ENCODE measurements around the gene BTBD9. TPM values are rescaled to one million over a fixed set of nuclear protein-coding genes. Genes with fewer than 3 reads are reported as not detected.

Gene BTBD9
- total RNA-seq, 2 donors from 2014 or later: 15.3 to 23.6 TPM

GRCh38 chr6:38306931-38307330 is 332.8 kb downstream of the BTBD9 start:
- no peak for DNase-seq
- Histone ChIP-seq H3K27ac (no peak overlapping the region), H3K4me1 (no peaks in the 10 kb centered on the region), H3K9ac (ENCODE audit: low read depth in 2 of 2, low read length in 2 of 2) (no peak overlapping the region), H3K9me3 (no peaks in the 10 kb centered on the region), H3K36me3 (no peaks in the 10 kb centered on the region), H3K27me3 (no peaks in the 10 kb centered on the region), H3K4me3 (no peak overlapping the region)
- no peak for TF ChIP-seq CTCF (IDR thresholded peaks at IDR 0.05)
- intact Hi-C loops (cut with DNase I): no loop called here

GRCh38 chr6:38305995-38306681 is 333.6 kb downstream of the BTBD9 start:
- no peaks in the 10 kb centered on the region for H3K9me3 ChIP-seq
- no peak overlapping the region for H3K27ac ChIP-seq
- no peaks in the 10 kb centered on the region for H3K27me3 ChIP-seq
- no peaks in the 10 kb centered on the region for H3K4me1 ChIP-seq
- H3K9ac ChIP-seq (ENCODE audit: low read depth in 2 of 2, low read length in 2 of 2): no peak overlapping the region
- TF ChIP-seq CTCF (IDR thresholded peaks at IDR 0.05): no peak
- no peak for DNase-seq
- H3K4me3 ChIP-seq: no peak overlapping the region
- H3K36me3 ChIP-seq: no peaks in the 10 kb centered on the region
- intact Hi-C loops (cut with DNase I): no loop called here

- H3K9ac ChIP-seq (ENCODE audit: low read depth in 2 of 2, low read length in 2 of 2): no peak overlapping the region
- no peak overlapping the region for H3K4me3 ChIP-seq
- no peaks in the 10 kb centered on the region for H3K27me3 ChIP-seq
- no peak overlapping the region for H3K27ac ChIP-seq
- intact Hi-C loops (cut with DNase I): no loop called here
- H3K36me3 ChIP-seq: no peaks in the 10 kb centered on the region
- TF ChIP-seq CTCF (IDR thresholded peaks at IDR 0.05): no peak
- no peaks in the 10 kb centered on the region for H3K9me3 ChIP-seq
- DNase-seq: no peak
- no peaks in the 10 kb centered on the region for H3K4me1 ChIP-seq
Observed at GRCh38 chr6:38302838-38303237, 336.9 kb downstream of the BTBD9 start.

- intact Hi-C loops (cut with DNase I): no loop called here
- no peaks in the 10 kb centered on the region for H3K4me1 ChIP-seq
- no peak for DNase-seq
- no peak overlapping the region for H3K27ac ChIP-seq
- no peak for TF ChIP-seq CTCF (IDR thresholded peaks at IDR 0.05)
- H3K36me3 ChIP-seq: no peaks in the 10 kb centered on the region
- H3K4me3 ChIP-seq: no peak overlapping the region
- no peaks in the 10 kb centered on the region for H3K27me3 ChIP-seq
- no peaks in the 10 kb centered on the region for H3K9me3 ChIP-seq
- H3K9ac ChIP-seq (ENCODE audit: low read depth in 2 of 2, low read length in 2 of 2): no peak overlapping the region
Observed at GRCh38 chr6:38302081-38302480, 337.6 kb downstream of the BTBD9 start.

GRCh38 chr6:38290133-38290799 is 349.5 kb downstream of the BTBD9 start:
- DNase-seq: no peak
- H3K27ac ChIP-seq: no peak overlapping the region
- TF ChIP-seq CTCF (IDR thresholded peaks at IDR 0.05): no peak
- no peaks in the 10 kb centered on the region for H3K4me1 ChIP-seq
- no peak overlapping the region for H3K4me3 ChIP-seq
- no peaks in the 10 kb centered on the region for H3K36me3 ChIP-seq
- H3K9ac ChIP-seq (ENCODE audit: low read depth in 2 of 2, low read length in 2 of 2): no peak overlapping the region
- no peaks in the 10 kb centered on the region for H3K27me3 ChIP-seq
- intact Hi-C loops (cut with DNase I): no loop called here
- no peaks in the 10 kb centered on the region for H3K9me3 ChIP-seq

Data from colonic mucosa (tissue), 4 donors.